ENCODE results near the gene INPP4B. TPM values are rescaled to one million over a fixed set of nuclear protein-coding genes. Genes with fewer than 3 reads are reported as not detected.

INPP4B gene
- total and polyA plus RNA-seq, 2 donors (not counting 1 experiment from before 2014, with no cell fraction given): 0.03 TPM; not detected in 1

DNA sequence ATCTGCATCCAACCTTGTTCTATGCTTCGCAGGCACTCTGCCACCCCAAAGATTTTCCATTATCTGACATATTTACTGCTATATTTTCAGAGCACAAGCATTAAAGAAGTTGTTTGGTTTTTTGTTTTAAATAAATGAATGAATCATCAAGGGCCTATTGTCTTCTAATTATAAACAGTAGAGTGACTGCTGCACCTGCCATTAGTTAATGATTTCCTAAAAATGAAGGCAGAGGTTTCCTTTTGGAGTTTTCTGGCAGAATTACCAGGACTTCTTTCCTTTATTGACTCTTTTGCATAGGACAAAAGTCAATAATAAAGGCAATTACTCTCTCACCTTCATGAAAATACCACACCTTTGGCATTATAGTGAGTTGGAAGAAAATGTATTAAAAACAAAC lies 238.1 kb downstream of the INPP4B start:
- CTCF ChIA-PET: no interaction called here
- no peaks in the 10 kb centered on the region for H3K27me3 Mint-ChIP-seq
- no peak for ATAC-seq (ENCODE audit: low read depth)

DNA sequence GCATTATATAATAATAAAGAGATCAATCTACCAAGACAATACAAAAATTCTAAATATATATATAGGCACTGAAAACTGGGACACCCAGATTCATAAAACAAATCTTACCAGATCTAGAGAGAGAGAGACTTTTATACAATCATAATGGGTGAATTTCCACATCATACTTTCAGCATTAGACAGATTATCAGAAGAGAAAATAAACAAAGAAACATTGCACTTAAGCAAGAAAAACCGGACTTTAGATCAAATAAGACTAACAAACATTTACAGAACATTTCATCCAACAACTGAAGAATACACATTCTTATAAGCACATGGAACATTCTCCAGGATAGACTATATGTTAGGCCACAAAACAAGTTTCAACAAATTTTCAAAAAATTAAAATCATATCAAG lies 245.1 kb downstream of the INPP4B start:
- H3K9ac ChIP-seq (ENCODE audit: low read length): no peak overlapping the region
- TF ChIP-seq, protein P1, sequence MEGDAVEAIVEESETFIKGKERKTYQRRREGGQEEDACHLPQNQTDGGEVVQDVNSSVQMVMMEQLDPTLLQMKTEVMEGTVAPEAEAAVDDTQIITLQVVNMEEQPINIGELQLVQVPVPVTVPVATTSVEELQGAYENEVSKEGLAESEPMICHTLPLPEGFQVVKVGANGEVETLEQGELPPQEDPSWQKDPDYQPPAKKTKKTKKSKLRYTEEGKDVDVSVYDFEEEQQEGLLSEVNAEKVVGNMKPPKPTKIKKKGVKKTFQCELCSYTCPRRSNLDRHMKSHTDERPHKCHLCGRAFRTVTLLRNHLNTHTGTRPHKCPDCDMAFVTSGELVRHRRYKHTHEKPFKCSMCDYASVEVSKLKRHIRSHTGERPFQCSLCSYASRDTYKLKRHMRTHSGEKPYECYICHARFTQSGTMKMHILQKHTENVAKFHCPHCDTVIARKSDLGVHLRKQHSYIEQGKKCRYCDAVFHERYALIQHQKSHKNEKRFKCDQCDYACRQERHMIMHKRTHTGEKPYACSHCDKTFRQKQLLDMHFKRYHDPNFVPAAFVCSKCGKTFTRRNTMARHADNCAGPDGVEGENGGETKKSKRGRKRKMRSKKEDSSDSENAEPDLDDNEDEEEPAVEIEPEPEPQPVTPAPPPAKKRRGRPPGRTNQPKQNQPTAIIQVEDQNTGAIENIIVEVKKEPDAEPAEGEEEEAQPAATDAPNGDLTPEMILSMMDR (IDR thresholded peaks at IDR 0.05): no peak
- no peak for TF ChIP-seq EZH2 (IDR thresholded peaks at IDR 0.05; ENCODE audit: borderline replicate concordance, insufficient read depth, low read depth, low read length, poor library complexity, severe bottlenecking)
- no peak overlapping the region for H3K4me2 ChIP-seq (replicated peaks; ENCODE audit: low read depth, low read length, poor library complexity, severe bottlenecking)
- H3K4me3 Mint-ChIP-seq: no peak overlapping the region
- no peak overlapping the region for H3K4me3 ChIP-seq (ENCODE audit: control extremely low read depth in 1 of 5, extremely low read depth in 1 of 5, insufficient read depth in 1 of 5, low read depth in 2 of 5, low read length in 4 of 5)
- ChIA-PET CTCF (no interaction called here), POLR2A (no interaction called here)
- intact Hi-C loops (cut with micrococcal nuclease): no loop called here
- H3K27ac ChIP-seq (ENCODE audit: low read length in 2 of 2): no peak overlapping the region
- H3K9me3 Mint-ChIP-seq (ENCODE audit: insufficient read depth): peaks cover 10% of the 10 kb centered on the region
- no peak for ATAC-seq (ENCODE audit: low read depth)
- H3K4me1 Mint-ChIP-seq: no peaks in the 10 kb centered on the region
- no peak overlapping the region for H3K27ac Mint-ChIP-seq
- no peaks in the 10 kb centered on the region for H3K79me2 ChIP-seq (ENCODE audit: control insufficient read depth, insufficient read depth, low read length)
- no peaks in the 10 kb centered on the region for H3K36me3 ChIP-seq (replicated peaks in 1 of 2; ENCODE audit: control extremely low read depth in 1 of 2, control insufficient read depth in 1 of 2, extremely low read depth in 1 of 2, insufficient read depth in 2 of 2, low read length in 1 of 2)
- no peaks in the 10 kb centered on the region for H3K4me1 ChIP-seq (ENCODE audit: control insufficient read depth in 2 of 2, insufficient read depth in 2 of 2, low read length in 2 of 2)
- no peak overlapping the region for H2AFZ ChIP-seq (ENCODE audit: insufficient read depth, low read depth, low read length, poor library complexity, severe bottlenecking)
- H4K20me1 ChIP-seq (ENCODE audit: control insufficient read depth, insufficient read depth, low read length, poor library complexity, severe bottlenecking): no peaks in the 10 kb centered on the region
- no peak for DNase-seq
- H3K9me3 ChIP-seq (ENCODE audit: control extremely low read depth in 1 of 3, control insufficient read depth in 2 of 3, insufficient read depth in 1 of 3, low read length in 2 of 3): peaks cover 0 to 5% (median 3%) of the 10 kb centered on the region in 3 donors
- no peaks in the 10 kb centered on the region for H3K27me3 ChIP-seq (replicated peaks in 1 of 4; ENCODE audit: control extremely low read depth in 1 of 4, control insufficient read depth in 3 of 4, insufficient read depth in 4 of 4, low read length in 3 of 4)
- no peaks in the 10 kb centered on the region for H3K27me3 Mint-ChIP-seq
- 71% methylated on average over 1 of the region's 1 CpG for WGBS (ENCODE audit: insufficient coverage)

More for the DNA sequence above, 238.1 kb downstream of the INPP4B start:
- H4K20me1 ChIP-seq (ENCODE audit: control insufficient read depth, insufficient read depth, low read length, poor library complexity, severe bottlenecking): no peaks in the 10 kb centered on the region
- intact Hi-C loops (cut with micrococcal nuclease): no loop called here
- H3K9ac ChIP-seq (ENCODE audit: low read length): no peak overlapping the region
- no peak overlapping the region for H2AFZ ChIP-seq (ENCODE audit: insufficient read depth, low read depth, low read length, poor library complexity, severe bottlenecking)
- H3K27ac ChIP-seq (ENCODE audit: low read length in 2 of 2): no peak overlapping the region
- H3K36me3 ChIP-seq (replicated peaks in 1 of 2; ENCODE audit: control extremely low read depth in 1 of 2, control insufficient read depth in 1 of 2, extremely low read depth in 1 of 2, insufficient read depth in 2 of 2, low read length in 1 of 2): no peaks in the 10 kb centered on the region
- H3K4me2 ChIP-seq (replicated peaks; ENCODE audit: low read depth, low read length, poor library complexity, severe bottlenecking): no peak overlapping the region
- WGBS (ENCODE audit: insufficient coverage): no CpG with 5 or more reads among the region's 1 CpG
- H3K9me3 ChIP-seq (ENCODE audit: control extremely low read depth in 1 of 3, control insufficient read depth in 2 of 3, insufficient read depth in 1 of 3, low read length in 2 of 3): peaks cover 0 to 3% (median 0%) of the 10 kb centered on the region in 3 donors
- no peak for DNase-seq
- H3K4me3 ChIP-seq (ENCODE audit: control extremely low read depth in 1 of 5, extremely low read depth in 1 of 5, insufficient read depth in 1 of 5, low read depth in 2 of 5, low read length in 4 of 5): no peak overlapping the region
- POLR2A ChIA-PET: no interaction called here
- H3K79me2 ChIP-seq (ENCODE audit: control insufficient read depth, insufficient read depth, low read length): no peaks in the 10 kb centered on the region
- Mint-ChIP-seq H3K4me3 (no peak overlapping the region), H3K27ac (no peak overlapping the region), H3K4me1 (no peaks in the 10 kb centered on the region), H3K9me3 (ENCODE audit: insufficient read depth) (peaks cover 12% of the 10 kb centered on the region)
- TF ChIP-seq, protein P1 (IDR thresholded peaks at IDR 0.05): no peak
- TF ChIP-seq EZH2 (IDR thresholded peaks at IDR 0.05; ENCODE audit: borderline replicate concordance, insufficient read depth, low read depth, low read length, poor library complexity, severe bottlenecking): no peak
- H3K27me3 ChIP-seq (replicated peaks in 1 of 4; ENCODE audit: control extremely low read depth in 1 of 4, control insufficient read depth in 3 of 4, insufficient read depth in 4 of 4, low read length in 3 of 4): no peaks in the 10 kb centered on the region
- no peaks in the 10 kb centered on the region for H3K4me1 ChIP-seq (ENCODE audit: control insufficient read depth in 2 of 2, insufficient read depth in 2 of 2, low read length in 2 of 2)

Data from B cell (primary cell).